ENCODE results near the gene GJC1. TPM values are rescaled to one million over a fixed set of nuclear protein-coding genes. Genes with fewer than 3 reads are reported as not detected.
"Not testable (repeated sequence)": the region's sequence is repeated elsewhere in the genome, so short reads cannot be mapped to it uniquely, and the experiment has no call there.

Gene GJC1
- total RNA-seq, 1 donor from 2014 or later: 7.5 TPM

DNA sequence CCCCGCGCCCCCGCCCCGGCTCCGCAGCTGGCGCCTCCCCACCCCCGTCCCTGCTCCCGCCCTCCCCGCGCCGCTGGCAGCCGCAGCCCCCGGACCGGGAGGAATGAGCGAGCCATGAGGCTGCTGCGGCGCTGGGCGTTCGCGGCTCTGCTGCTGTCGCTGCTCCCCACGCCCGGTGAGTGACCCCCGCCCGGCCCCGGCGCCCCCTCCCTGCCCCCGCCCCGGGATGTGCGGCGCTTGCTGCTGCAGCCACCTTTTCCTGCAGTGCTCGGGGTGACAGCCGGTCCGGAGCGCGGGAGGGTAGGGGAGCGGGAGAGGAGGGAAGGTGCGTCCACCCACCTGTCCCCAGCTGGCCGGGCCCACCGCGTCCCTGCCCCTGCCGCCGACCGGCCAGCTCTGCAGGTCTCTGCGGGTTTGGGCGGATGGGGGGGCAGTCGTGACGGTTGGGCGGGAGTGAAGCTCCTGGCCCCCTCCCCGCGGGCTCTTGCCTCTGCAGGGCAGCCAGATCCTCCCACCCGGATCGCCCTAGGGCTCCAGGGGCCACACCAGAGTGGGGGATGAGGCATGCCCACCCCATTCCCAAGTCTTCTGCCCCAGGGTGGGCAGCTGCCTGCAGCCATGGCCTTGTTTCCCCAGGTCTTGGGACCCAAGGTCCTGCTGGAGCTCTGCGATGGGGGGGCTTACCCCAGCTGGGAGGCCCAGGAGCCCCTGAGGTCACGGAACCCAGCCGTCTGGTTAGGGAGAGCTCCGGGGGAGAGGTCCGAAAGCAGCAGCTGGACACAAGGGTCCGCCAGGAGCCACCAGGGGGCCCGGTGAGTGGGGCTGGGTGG is 70.8 kb downstream of the GJC1 start:
- DNase-seq: no peak

DNA sequence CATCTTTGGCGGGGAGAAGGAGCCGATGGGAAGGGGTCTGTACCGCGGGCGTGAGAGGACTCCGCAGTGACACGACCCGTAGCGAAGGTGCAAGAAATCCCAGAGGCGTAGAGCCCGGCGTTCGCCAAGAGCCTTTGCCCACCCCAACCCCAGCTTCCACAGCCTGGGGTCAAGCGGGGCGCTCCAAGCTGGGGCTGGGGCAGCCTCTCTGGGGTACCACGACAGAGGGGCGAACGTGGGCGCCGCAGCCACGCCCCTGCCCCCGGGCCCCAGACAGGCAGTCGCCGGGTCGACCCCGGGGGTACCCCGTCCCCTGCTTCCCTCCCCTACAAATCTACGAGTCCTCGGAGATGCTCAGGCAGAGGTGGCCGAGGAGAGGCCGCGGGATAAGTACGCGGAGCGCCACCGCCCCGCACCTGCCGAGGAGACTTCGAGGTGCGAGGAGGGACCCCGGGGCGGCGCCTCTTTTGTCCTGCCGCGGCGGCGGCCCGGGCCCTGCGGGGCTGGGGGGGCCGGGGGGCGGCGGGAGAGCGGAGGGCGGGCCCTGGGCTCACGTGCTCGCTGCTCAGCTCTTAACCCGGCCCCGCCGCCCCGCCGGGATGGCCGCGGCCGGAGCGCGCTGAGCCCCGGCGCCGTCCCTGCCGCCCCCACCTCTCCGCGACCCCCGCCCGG is 71.5 kb downstream of the GJC1 start, which contains the start of gene ADAM11:
Gene ADAM11, plus strand, starts transcription at position 575 of the 672 bp plus-strand sequence. CDS start 212 bp downstream, outside the sequence.
- peak; percentile 13 for DNase-seq

DNA sequence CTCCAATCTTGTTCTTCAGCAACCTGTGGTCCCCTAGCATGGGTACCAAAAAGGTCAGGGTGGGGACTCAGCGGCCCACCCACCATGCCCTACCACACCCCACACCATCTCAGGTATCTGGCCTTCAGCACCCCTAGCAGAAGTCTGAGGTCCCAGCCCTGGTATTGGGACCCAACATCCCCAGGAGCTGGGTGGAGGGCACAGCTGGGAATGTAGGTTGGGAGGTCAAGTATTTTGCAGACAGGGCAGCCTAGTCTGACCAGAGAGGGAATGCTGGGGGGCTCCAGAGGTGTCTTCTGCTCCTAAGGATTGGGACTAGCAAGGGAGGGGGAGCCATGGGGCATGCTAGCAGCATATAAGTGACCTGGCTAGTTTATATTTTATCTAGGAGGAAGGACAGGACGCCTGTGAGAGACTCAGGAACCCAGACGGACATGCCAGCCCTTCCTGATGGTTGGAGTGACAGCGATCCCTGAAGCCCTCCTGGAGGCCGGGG is 72.1 kb downstream of the GJC1 start:
- DNase-seq: no peak

DNA sequence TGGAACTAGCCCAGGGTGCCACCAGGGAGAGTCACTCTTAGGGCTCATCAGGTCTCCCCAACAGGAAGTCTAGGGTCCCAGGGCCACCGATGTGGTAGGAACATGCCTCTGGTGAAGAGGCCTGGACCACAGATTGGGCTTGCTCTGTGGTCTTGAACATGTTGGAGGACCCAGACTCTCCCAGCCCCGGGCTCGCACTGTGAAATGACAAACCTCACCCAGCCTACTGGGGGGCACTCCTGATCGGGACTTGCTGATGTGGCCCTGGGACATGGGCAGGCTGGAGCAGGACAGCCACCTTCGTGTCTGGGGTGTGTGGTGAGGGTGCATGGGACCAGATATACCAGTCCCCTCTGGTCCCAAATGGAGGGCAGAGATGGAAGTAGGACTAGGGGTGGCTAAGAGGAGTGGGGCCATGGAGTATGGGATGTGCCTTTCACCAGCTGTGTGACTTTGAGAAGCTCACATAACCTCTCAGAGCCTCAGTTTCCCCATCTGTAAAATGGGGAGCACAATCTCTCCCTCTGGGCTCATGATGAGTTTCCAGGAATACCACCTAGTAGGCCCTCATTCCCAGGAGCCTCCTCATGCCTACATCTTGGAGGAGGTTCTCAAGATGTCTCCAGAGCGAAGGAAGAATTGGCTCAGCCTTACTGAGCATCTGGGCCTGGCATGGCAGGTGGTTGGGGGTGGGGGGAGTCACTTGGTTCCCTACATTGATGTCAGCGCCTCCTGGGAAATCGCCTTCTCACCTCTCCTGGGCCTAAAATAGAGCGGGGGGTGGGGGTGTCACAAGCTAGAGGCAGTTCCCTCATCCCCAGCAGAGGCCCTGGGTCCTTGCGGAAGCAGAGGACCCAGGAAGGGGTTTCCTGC is 72.8 kb downstream of the GJC1 start:
- no peak for DNase-seq

DNA sequence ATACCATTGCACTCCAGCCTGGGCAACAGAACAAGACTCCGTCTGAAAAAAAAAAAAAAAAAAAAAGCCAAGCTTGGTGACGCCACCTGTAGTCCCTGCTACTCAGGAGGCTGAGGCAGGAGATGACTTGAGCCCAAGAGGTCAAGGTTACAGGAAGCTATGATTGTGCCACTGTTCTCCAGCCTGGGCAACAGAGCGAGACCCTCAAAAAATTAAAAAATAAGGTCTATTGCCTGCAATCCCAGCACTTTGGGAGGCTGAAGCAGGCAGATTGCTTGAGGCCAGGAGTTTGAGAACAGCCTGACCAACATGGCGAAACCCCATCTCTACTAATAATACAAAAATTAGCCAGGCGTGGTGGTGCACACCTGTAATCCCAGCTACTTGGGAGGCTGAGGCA is 74.9 kb downstream of the GJC1 start:
- not testable (repeated sequence) for DNase-seq

DNA sequence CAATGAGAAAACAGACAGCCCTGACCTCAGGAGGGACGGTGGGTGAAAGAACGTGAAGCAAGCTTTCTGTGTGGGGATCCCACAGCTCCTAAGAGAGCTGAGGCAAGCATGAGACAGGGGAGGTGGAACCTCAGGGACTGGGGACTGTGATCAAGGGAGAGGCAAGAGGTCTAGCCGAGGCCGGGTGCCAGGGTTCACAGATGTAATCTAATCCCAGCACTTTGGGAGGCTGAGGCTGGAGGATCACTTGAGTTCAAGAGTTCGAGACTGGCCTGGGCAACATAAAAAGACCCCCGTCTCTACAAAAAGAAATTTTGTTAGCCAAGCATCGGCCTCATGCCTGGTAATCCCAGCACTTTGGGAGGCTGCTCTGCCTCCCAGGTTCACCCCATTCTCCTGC is 75.8 kb downstream of the GJC1 start:
- no peak for DNase-seq

DNA sequence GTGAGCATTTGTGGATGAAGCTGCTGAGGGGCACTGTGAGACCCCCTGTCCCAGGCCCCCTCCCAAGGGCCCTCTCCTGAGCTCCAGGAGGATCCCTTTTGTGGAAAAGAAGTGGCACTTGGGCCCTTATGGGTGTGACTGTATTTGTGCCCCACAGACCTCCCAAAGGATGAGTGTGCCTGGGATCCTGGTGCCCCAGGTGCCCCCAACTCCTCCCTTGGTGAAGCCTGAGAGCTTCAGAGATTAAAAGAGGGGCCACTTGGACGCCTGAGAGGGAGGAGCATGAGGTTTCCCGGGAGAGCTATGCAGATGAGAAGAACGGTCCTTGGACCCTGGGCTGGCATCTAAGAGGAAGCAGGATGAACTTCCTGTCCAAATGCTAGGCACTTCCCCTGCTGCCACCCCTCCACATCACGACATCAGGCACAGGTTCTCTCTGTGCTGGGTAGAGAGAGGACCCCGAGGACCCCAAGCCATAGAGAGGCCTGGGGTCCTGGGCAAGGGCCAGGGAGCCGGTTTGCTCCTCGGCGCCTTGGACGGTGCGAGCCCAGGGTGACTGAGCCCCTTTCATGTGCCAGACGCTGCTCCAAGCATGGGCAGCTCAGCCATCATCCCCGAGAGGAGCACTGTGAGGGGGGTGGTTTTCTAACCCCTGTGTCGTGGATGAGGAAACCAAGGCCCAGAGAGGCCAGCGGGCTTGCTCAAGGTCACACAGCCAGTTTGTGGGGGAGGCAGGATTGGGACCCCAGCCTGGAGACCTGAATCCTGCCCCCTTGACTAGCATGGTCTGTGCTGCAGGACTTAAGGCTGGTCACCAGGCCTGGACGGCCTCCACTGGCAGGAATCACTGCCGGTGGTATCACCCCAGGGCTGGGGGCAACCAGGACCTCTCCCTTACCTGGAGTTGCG is 76.9 kb downstream of the GJC1 start:
- no peak for DNase-seq

DNA sequence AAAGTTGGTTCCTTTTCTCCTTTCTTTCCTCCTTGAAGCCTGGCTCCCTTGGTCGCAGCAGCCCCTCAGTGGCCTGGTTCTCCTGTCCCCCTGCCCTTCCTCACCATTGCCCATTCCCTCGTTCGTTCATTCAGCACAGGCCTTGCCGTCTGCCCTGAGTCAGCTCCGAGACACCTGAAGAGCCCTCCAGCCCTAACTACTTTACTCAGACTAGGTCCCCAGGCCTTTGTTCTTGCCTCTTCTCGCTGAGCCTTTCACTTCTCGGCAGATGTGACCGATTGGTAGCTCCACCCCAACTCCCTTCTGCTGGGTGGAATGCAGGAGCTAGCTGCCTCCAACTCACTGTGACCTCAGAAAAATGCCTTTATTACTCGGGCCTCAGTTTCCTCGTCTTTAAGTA is 78.3 kb downstream of the GJC1 start:
- no peak for DNase-seq

DNA sequence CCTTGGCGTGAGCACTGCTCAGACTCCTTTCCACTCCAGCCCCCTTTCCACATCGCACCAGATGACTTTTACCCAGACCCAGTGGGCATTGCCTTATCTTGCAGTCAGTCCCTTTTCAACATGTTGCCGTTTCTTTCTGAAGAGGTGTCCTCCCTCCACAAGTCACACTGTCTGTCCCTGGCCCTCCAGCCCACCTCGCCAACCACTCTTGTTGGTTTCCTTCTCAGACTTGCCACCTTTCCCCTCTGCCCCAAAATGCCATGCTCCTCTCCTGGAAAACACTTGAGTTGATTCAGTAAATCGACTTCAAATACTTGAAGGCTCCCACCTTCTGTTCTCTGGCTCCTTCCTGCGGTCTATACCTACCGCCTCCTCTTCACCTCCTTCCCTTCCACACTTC is 78.8 kb downstream of the GJC1 start:
- no peak for DNase-seq

DNA sequence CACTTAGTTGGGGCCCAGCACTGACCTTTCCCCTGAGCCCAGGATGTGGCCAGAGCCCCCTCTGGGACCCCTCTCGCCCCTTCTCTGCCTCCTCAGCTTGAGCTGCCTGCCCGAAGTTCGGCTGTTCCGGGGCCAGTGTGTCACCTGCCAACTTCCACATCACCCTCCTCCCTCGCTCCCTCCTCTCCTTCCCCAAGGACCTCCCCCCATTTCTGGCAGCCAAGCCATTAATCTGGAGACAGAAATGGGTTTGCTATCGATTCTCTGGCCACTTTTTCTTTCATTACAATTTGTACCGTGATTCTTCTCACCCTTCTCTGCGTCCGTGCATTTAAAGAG is 80.1 kb downstream of the GJC1 start:
- DNase-seq: no peak

DNA sequence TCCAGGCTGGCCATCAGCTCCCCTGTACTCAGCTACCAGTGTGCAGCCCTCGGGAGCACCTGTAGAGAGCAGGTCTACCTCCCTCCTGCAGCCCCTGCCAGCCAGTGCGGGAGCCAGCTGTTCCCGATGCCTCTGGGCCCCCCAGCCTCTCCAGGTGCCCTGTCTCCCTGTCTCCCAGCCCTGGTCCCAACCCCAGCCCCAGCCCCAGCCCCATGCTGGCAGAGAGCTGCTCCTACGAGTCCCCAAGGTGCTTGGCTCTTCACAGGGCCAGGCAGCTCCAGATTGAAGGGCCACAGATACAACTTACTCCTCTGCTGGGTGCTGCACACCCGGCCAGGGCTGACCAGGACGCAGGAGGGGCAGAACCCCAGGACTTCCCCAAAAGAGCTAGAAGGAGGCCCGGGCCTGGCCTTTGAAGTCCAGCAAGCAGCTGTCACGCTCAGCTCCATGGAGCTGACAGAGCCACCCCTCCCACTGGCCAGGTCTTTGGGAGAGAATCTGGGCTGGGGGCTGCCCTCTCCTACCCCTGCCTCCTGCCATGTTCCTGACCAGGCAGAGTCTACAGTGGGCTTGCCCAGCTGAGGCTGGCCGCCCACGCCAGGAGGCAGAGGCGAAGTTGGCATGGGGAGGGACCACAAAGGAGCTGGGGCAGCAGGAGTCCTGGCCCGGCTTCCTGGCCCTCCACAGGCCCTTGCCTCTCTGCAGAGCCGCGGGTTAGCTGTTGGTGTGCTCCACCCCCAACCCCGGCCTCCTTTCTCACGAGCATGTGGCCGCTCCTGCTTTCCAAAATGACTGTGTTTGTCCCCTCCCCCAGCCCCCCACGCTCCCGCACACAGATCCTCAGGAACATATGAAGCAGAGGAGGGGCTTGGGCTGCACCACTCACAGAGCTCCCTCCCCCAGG is 80.8 kb downstream of the GJC1 start:
- DNase-seq: no peak

Other genes starting within 250 kb of the GJC1 start
- under 0.01 TPM in 2 replicates for gene MEIOC, start 173.8 kb downstream of the GJC1 start, total RNA-seq
- 40.2 and 45.5 TPM in 2 replicates for gene CCDC43, start 140.5 kb downstream of the GJC1 start, total RNA-seq
- 2.6 and 7.7 TPM in 2 replicates for gene DBF4B, start 121.6 kb downstream of the GJC1 start, total RNA-seq
- gene ADAM11, start 71.3 kb downstream of the GJC1 start, total RNA-seq: under 0.01 and 0.09 TPM in 2 replicates
- not detected in 2 replicates for gene HIGD1B, start 17.6 kb upstream of the GJC1 start, total RNA-seq
- gene EFTUD2, start 69.2 kb upstream of the GJC1 start, total RNA-seq: 154 and 298 TPM in 2 replicates
- gene GFAP, start 85.2 kb upstream of the GJC1 start, total RNA-seq: 0.51 TPM in 1 of 2 replicates, not detected in the other
- gene KIF18B, start 117.5 kb upstream of the GJC1 start, total RNA-seq: 1.4 and 7.3 TPM in 2 replicates
- 0.14 TPM in 1 of 2 replicates, not detected in the other for gene C1QL1, start 138.0 kb upstream of the GJC1 start, total RNA-seq
- gene DCAKD, start 221.3 kb upstream of the GJC1 start, total RNA-seq: 33.8 and 36.4 TPM in 2 replicates
- gene NMT1, start 231.0 kb upstream of the GJC1 start, total RNA-seq: 69.4 and 79.1 TPM in 2 replicates